NCI-H1105 (cell line): ENCODE measurements around the gene NBPF11.
"Not testable (repeated sequence)": the region's sequence is repeated elsewhere in the genome, so short reads cannot be mapped to it uniquely, and the experiment has no call there.

ENCODE experiments used
- DNase-seq: peaks from one replicate; lab custom pipeline; 2025; lab: John Stamatoyannopoulos, UW

The NBPF11 gene

DNA sequence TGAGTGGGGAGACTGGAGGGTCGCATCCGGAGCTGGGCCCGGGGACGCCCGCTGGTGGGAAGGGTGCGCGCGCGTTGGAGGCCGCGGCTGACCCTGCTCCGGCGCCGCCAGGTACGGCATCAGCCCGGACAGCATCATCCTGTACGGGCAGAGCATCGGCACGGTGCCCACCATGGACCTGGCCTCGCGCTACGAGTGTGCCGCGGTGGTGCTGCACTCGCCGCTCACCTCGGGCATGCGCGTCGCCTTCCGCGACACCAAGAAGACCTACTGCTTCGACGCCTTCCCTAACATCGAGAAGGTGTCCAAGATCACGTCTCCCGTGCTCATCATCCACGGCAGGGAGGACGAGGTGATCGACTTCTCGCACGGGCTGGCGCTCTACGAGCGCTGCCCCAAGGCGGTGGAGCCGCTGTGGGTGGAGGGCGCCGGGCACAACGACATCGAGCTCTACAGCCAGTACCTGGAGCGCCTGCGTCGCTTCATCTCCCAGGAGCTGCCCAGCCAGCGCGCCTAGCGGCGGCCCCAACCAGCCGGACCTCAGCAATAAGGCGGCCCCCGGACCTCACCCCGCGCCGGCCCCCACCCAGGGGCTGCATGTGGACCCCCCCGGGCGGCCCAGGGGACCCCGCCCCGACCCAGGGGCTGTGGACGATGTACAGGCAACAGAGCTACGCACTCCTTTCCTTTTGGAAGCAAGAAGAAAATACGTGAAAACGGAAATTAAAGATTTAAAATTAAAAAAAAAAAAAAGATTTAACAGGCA is 2.8 kb downstream of the NBPF11 start:
- not testable (repeated sequence) for DNase-seq

- not testable (repeated sequence) for DNase-seq
These were observed 4.8 kb downstream of the NBPF11 start for GRCh38 chr1:148147052-148147838.

GRCh38 chr1:148146191-148146997 is 5.7 kb downstream of the NBPF11 start:
- DNase-seq: not testable (repeated sequence)

- not testable (repeated sequence) for DNase-seq
These were observed 8.9 kb downstream of the NBPF11 start for GRCh38 chr1:148143223-148143622.

- DNase-seq: not testable (repeated sequence)
These were observed 10.1 kb downstream of the NBPF11 start for GRCh38 chr1:148141936-148142335.

- DNase-seq: not testable (repeated sequence)
These were observed 13.5 kb downstream of the NBPF11 start for GRCh38 chr1:148138606-148139005.

GRCh38 chr1:148122341-148122740 is 29.7 kb downstream of the NBPF11 start:
- not testable (repeated sequence) for DNase-seq

GRCh38 chr1:148120395-148120794 is 31.7 kb downstream of the NBPF11 start:
- not testable (repeated sequence) for DNase-seq

- not testable (repeated sequence) for DNase-seq
These were observed 56.3 kb downstream of the NBPF11 start for GRCh38 chr1:148095732-148096131.

DNA sequence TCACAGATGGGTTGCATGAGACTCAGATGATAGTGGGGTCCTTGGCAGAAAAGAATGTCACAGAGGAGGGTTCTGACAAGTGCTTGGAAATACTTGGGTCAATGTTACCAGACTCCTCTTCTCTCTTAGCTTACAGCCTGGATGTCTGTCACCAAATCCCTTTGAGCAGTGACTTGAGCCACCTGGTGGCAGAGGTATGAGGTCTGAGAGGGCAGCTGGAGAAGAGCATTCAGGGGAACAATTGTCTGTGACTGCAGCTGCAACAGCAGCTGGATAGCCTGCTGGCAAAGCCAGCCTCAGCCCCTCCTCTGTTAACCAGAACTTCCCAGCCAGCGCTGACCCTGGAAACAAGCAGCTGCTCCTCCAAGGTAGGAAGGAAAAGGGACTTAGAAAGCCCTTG is 65.9 kb downstream of the NBPF11 start:
- peak; percentile 0 for DNase-seq

GRCh38 chr1:148081205-148081604 is 70.9 kb downstream of the NBPF11 start:
- DNase-seq: not testable (repeated sequence)

GRCh38 chr1:148078632-148079519 is 73.2 kb downstream of the NBPF11 start:
- not testable (repeated sequence) for DNase-seq

DNA sequence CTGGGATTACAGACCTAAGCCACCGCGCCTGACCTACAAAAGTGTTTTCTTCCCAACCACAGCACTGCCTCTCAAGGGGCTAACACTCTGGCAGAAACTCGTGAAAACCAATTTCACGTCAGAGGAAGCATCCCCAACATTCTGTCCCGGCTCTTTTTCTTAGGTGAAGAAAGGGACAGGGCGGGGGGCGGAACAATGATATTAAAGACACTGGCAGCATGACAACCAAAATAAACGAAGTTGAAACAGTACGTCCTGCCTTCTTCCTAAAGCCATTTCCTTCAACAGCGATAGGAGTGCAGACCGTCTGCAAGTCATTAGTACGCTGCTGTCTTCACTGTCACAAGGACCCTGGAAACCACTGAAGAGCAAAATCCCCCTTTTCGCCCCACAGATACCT is 74.0 kb downstream of the NBPF11 start:
- DNase-seq: not testable (repeated sequence)

GRCh38 chr1:148077458-148077857 is 74.6 kb downstream of the NBPF11 start:
- DNase-seq: not testable (repeated sequence)

GRCh38 chr1:148073392-148073791 is 78.7 kb downstream of the NBPF11 start:
- not testable (repeated sequence) for DNase-seq

DNA sequence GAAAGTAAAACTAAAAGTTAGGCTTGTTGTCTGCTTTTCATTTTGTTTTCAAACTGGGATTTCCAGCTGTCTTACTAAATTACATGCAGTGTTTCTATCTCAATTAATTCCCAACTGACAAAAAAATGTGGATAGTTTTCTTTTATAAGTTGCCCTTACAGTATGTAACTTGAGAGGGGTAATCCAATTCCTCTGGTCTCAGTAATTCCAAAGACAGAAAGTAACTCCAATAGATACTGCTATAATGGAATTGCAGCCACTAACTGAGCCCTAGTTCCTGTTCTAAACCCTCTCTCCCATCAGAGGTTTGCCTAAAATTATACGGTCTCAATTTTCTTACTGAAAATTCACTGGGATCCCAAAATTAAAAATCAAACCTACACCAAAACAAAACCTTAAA is 83.5 kb downstream of the NBPF11 start:
- not testable (repeated sequence) for DNase-seq

- not testable (repeated sequence) for DNase-seq
These were observed 83.9 kb downstream of the NBPF11 start for GRCh38 chr1:148068201-148068600.

GRCh38 chr1:148060294-148060701 is 91.8 kb downstream of the NBPF11 start:
- not testable (repeated sequence) for DNase-seq

- not testable (repeated sequence) for DNase-seq
These were observed 94.7 kb downstream of the NBPF11 start for GRCh38 chr1:148057384-148057783.
